Kidney epithelial cell (primary cell): ENCODE data around the gene ITFG1. TPM values are rescaled to one million over a fixed set of nuclear protein-coding genes. Genes with fewer than 3 reads are reported as not detected.

Experiments
- DNase-seq: peaks from one replicate; pipeline ENCODE4 v3.0.0-alpha.2; 2010; ENCODE audit warnings: low read depth
- H3K27me3 ChIP-seq: 2 replicates; pipeline ENCODE4 v1.6.0; 2011; ENCODE audit warnings: low read length; ENCODE audit not compliant: control insufficient read depth, insufficient read depth
- H3K36me3 ChIP-seq: 2 replicates; pipeline ENCODE4 v1.5.1; 2011; ENCODE audit warnings: low read length; ENCODE audit not compliant: control insufficient read depth, insufficient read depth
- H3K4me3 ChIP-seq: 2 replicates; pipeline ENCODE4 v1.5.1; 2011; ENCODE audit warnings: low read depth, mild to moderate bottlenecking, control low read depth, low read length
- total RNA-seq: library from RNA; depleted of rRNA; stranded (reverse); fragments of >200 nt; gene quantifications from 2 replicates; pipeline ENCODE4 v1.2.3, GENCODE V29; 2015
- TF ChIP-seq, protein P1 (sequence below): IDR thresholded peaks from 2 replicates; pipeline ENCODE4 v1.5.1; 2011; ENCODE audit warnings: mild to moderate bottlenecking, moderate library complexity, low read length, control low read depth, inconsistent platforms; ENCODE audit not compliant: insufficient read depth, poor library complexity, severe bottlenecking

ITFG1 gene
- total RNA-seq, 1 donor from 2014 or later, result 52.6 TPM

DNA sequence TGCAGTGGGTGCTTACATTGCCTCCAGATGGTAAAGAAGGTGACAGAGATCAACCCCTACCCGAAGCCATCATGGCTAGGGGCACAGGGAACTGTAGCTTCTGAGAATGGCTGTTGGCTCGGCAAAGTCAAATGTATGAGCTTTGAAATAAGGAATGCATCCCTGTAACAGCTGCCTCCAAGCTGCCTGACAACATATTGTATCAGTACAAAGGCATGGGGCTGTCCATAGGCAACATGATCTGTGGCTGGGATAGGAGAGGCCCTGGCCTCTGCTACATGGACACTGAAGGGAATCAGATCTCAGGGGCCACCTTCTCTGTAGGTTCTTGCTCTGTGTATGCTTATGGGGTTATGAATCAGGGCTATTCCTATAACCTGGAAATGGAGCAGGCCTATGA, 197.9 kb downstream of the ITFG1 start:
- no peak overlapping the region for H3K4me3 ChIP-seq
- no peaks in the 10 kb centered on the region for H3K27me3 ChIP-seq
- no peak for DNase-seq
- no peaks in the 10 kb centered on the region for H3K36me3 ChIP-seq
- TF ChIP-seq, protein P1, sequence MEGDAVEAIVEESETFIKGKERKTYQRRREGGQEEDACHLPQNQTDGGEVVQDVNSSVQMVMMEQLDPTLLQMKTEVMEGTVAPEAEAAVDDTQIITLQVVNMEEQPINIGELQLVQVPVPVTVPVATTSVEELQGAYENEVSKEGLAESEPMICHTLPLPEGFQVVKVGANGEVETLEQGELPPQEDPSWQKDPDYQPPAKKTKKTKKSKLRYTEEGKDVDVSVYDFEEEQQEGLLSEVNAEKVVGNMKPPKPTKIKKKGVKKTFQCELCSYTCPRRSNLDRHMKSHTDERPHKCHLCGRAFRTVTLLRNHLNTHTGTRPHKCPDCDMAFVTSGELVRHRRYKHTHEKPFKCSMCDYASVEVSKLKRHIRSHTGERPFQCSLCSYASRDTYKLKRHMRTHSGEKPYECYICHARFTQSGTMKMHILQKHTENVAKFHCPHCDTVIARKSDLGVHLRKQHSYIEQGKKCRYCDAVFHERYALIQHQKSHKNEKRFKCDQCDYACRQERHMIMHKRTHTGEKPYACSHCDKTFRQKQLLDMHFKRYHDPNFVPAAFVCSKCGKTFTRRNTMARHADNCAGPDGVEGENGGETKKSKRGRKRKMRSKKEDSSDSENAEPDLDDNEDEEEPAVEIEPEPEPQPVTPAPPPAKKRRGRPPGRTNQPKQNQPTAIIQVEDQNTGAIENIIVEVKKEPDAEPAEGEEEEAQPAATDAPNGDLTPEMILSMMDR, result no peak

DNA sequence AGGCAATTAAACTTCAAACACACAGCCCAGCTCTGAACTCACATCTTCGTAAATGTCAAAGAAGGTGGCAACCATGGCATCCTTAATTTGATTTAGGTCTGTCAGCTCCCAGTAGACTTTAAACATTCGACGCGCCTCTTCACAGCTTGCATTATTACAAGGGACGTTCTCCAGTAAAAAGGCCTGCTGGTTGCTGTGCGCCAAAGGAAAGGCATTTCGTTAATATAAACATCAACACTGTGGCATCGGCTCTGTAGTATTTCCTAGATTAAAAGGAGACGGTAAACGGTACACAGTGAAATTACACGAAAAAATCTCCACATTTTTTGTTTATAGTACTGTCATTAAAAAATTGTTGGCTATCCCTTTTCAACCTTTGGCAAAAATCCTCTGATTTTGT, 200.4 kb downstream of the ITFG1 start:
- Histone ChIP-seq H3K36me3 (no peaks in the 10 kb centered on the region), H3K27me3 (no peaks in the 10 kb centered on the region), H3K4me3 (no peak overlapping the region)
- TF ChIP-seq, protein P1, result no peak
- DNase-seq, result no peak

DNA sequence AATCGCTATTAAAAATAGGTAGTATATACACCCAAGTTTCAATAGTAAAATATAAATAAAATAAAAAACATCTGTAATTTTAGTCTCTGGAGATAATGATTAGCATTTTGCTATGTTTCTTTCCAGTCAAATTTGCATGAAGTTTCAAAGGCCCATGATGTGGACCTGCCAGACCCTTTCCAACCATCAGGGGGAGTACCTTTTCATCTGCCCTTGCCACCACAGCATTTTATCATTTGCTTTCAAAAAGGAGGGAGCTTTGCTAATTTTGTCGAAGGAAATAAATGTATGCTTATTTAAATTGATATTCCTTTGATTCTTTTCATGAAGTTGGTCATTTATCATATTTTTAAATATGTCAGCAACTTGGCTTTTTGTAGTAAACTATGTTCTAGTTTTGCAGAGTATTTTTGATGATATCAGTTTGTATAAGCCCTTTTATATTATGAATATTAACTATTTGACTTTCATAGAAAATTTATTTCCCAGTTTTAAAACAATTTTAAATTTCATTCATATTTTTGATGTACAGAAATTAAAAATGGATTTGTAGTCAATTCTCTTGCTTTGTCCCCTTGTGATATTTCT, 201.9 kb downstream of the ITFG1 start:
- no peak overlapping the region for H3K4me3 ChIP-seq
- no peaks in the 10 kb centered on the region for H3K36me3 ChIP-seq
- DNase-seq, result no peak
- no peaks in the 10 kb centered on the region for H3K27me3 ChIP-seq
- TF ChIP-seq, protein P1, result peak; percentile 71

DNA sequence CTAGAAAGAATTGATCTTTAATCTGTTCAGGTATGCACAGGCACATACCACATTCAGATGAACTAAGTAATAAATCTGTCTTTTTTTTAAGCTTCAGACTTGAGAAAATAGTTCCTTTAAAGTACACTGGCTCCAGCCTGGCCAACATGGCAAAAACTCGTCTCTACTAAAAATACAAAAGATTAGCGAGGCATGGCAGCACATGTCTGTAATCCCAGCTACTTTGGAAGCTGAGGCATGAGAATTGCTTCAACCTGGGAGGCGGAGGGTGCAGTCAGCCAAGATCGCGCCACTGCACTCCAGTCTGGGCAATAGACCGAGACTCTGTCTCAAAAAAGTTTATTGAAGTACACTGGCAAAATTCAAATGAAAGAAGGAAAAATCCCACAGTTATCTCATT, 206.1 kb downstream of the ITFG1 start:
- H3K36me3 ChIP-seq, result no peaks in the 10 kb centered on the region
- no peaks in the 10 kb centered on the region for H3K27me3 ChIP-seq
- DNase-seq, result no peak
- TF ChIP-seq, protein P1, result no peak
- H3K4me3 ChIP-seq, result no peak overlapping the region

DNA sequence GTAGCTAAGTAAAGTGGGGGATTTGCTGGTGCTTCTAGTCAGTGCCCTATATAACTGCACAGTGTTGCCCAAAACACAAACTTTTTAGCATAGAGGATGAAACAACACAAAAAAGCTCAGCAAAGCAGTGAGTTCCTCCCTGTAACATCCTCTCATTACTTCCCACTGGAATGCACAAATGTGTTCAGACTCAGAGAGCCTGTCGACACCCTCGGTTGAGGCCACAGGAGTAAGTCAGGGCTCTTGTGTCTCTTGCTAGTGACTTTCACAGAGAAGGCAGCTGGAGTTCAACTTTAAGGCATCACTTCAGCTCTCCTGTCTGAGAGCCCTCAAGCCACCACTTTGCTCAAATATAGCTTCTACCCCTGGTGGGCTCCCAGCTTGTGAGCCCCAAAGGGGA, 209.9 kb downstream of the ITFG1 start:
- TF ChIP-seq, protein P1, result no peak
- Histone ChIP-seq H3K4me3 (no peak overlapping the region), H3K27me3 (no peaks in the 10 kb centered on the region), H3K36me3 (no peaks in the 10 kb centered on the region)
- DNase-seq, result no peak

DNA sequence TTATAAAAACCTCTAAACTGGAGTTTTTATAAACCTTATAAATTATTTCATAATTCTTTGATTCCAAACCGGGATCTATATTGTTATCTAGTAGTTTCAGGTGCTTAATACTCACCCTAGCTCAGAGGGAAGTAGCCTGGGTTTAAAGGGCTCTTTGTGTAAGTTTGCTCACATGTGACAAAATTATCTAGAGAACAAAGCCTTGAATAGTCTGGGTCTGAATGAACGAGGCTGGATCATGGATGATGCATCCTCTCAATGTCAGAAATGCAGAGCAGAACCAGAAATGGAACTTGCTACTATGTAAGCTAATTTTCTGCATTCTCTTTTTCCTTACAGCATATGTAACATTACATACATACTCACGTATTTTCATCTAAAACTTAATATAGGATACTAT, 213.2 kb downstream of the ITFG1 start:
- Histone ChIP-seq H3K27me3 (no peaks in the 10 kb centered on the region), H3K36me3 (no peaks in the 10 kb centered on the region), H3K4me3 (no peak overlapping the region)
- TF ChIP-seq, protein P1, result no peak
- DNase-seq, result no peak
